ENCODE measurements around the gene DHRS11.

GRCh38 chr17:36547776-36548175, 43.9 kb upstream of the DHRS11 start:
- TF ChIP-seq CTCF (conservative IDR thresholded peaks at IDR 0.05; ENCODE audit: low read depth in 2 of 2) (no peak), POLR2AphosphoS5 (IDR thresholded peaks at IDR 0.05; ENCODE audit: low read depth) (no peak), EZH2 (IDR thresholded peaks at IDR 0.05; ENCODE audit: low read depth, unreplicated experiment) (no peak), CREB1 (CRISPR knock-in tag; IDR thresholded peaks at IDR 0.05; ENCODE audit: low read depth) (no peak), NANOG (IDR thresholded peaks at IDR 0.05; ENCODE audit: borderline replicate concordance) (no peak), REST (IDR thresholded peaks at IDR 0.05; ENCODE audit: unreplicated experiment) (no peak), EZH2phosphoT487 (IDR thresholded peaks at IDR 0.05; ENCODE audit: unreplicated experiment) (no peak), JUNB (IDR thresholded peaks at IDR 0.05; ENCODE audit: unreplicated experiment) (no peak), ZNF462 (CRISPR knock-in tag; IDR thresholded peaks at IDR 0.05) (no peak), STAT1 (IDR thresholded peaks at IDR 0.05; ENCODE audit: unreplicated experiment) (no peak), ETS1 (IDR thresholded peaks at IDR 0.05) (no peak)
